K562 (cell line): ENCODE measurements around the gene AGO3. TPM values are rescaled to one million over a fixed set of nuclear protein-coding genes. Genes with fewer than 3 reads are reported as not detected.
A peak's percentile ranks its signal among the peaks of the same experiment; 100 is the strongest.

Experiments used
- ATAC-seq: fragments of 200-7000 bp; cut with Tn5 transposase; 3 replicates; pipeline ENCODE4 v1.9.1; 2020; ENCODE audit warnings: moderate library complexity
- BruUV-seq: library from RNA; stranded (reverse); fragments of 400-500 nt; replicated peaks from 2 replicates; lab custom pipeline; 2021; lab: Mats Ljungman, UMichigan
- CTCF ChIA-PET: fragments of 300-600 bp; formaldehyde crosslinking; extraction: SDS; loops from one replicate; lab custom pipeline; 2021; ENCODE audit warnings: low intra/inter-chr PET ratio; lab: Yijun Ruan, JAX
- POLR2A ChIA-PET: fragments of 300-600, 350-650 bp; sonication (Branson Sonifier 250); formaldehyde crosslinking; extraction: SDS; loops from one replicate; lab custom pipeline; 2021; ENCODE audit warnings: antibody characterized with exemption, inconsistent platforms; lab: Yijun Ruan, JAX
- DNase-seq, 4 experiments: peaks; one replicate each; pipeline versions ENCODE4 v3.0.0 to v3.0.0-alpha.2; 2011 to 2018; ENCODE audit warnings: low spot score in 3 of 4, mixed read lengths in 3 of 4; ENCODE audit errors: extremely low read depth in 1 of 4
- FAIRE-seq: peaks from 2 replicates; lab custom pipeline; 2011; peaks lifted over from hg19 to GRCh38; lab: Jason Lieb, UNC
- H2AFZ ChIP-seq: 2 replicates; pipeline ENCODE4 v1.6.0; 2011; ENCODE audit warnings: low read depth, low read length, control low read depth, inconsistent platforms
- H3K27ac ChIP-seq: fragments of 200-600 bp; 3 replicates; pipeline ENCODE4 v1.8.0; 2011; ENCODE audit warnings: low read depth, mild to moderate bottlenecking, control low read depth, inconsistent platforms, low read length, moderate library complexity, mixed read lengths; ENCODE audit errors: extremely low read depth
- H3K27me3 ChIP-seq, 2 experiments: fragments of 300-600 bp in 1 of 2; 2 replicates in 1 of 2; 3 replicates in 1 of 2; pipeline versions ENCODE4 v1.6.0 to v1.8.0; 2011; ENCODE audit warnings: inconsistent platforms in 2 of 2, low read length in 2 of 2, mild to moderate bottlenecking in 1 of 2, mixed read lengths in 1 of 2, moderate library complexity in 1 of 2; ENCODE audit not compliant: control insufficient read depth in 2 of 2, insufficient read depth in 2 of 2
- H3K36me3 ChIP-seq: fragments of 300-600 bp; 3 replicates; pipeline ENCODE4 v1.8.0; 2011; ENCODE audit warnings: mild to moderate bottlenecking, low read length, inconsistent platforms; ENCODE audit not compliant: control insufficient read depth, insufficient read depth
- H3K4me1 ChIP-seq, 2 experiments: fragments of 200-600 bp in 1 of 2; replicated peaks in 1 of 2; 2 replicates in 1 of 2; 3 replicates in 1 of 2; pipeline versions ENCODE4 v1.5.1 to v1.8.0; 2011; ENCODE audit warnings: inconsistent platforms in 2 of 2, low read length in 2 of 2, mild to moderate bottlenecking in 1 of 2, mixed read lengths in 1 of 2, moderate library complexity in 1 of 2; ENCODE audit not compliant: control insufficient read depth in 2 of 2, insufficient read depth in 2 of 2
- H3K4me2 ChIP-seq: 2 replicates; pipeline ENCODE4 v1.6.1; 2011; ENCODE audit warnings: low read length, control low read depth, inconsistent platforms, mixed read lengths; ENCODE audit not compliant: insufficient read depth
- H3K4me3 ChIP-seq: fragments of 200-600 bp; sonication (generic), shearing (Covaris generic); 2 replicates; pipeline ENCODE4 v1.5.1; 2016; ENCODE audit warnings: control low read depth, inconsistent platforms
- H3K79me2 ChIP-seq: fragments of 200-600 bp; 3 replicates; pipeline ENCODE4 v1.8.0; 2011; ENCODE audit warnings: low read length, inconsistent platforms; ENCODE audit not compliant: control insufficient read depth, insufficient read depth
- H3K9ac ChIP-seq, 2 experiments: 2 replicates each; pipeline versions ENCODE4 v1.6.0 to v1.6.1; 2011; ENCODE audit warnings: low read depth in 2 of 2, low read length in 2 of 2, control low read depth in 1 of 2, inconsistent platforms in 1 of 2, mild to moderate bottlenecking in 1 of 2, mixed read lengths in 1 of 2; ENCODE audit not compliant: insufficient read depth in 1 of 2
- H3K9me1 ChIP-seq: one replicate; pipeline ENCODE4 v1.6.0; 2011; ENCODE audit warnings: inconsistent platforms, mild to moderate bottlenecking, low read length, moderate library complexity; ENCODE audit not compliant: control insufficient read depth, insufficient read depth
- H3K9me3 ChIP-seq: replicated peaks from 2 replicates; pipeline ENCODE4 v1.5.1; 2011; ENCODE audit warnings: low read depth, low read length, inconsistent platforms; ENCODE audit not compliant: control insufficient read depth, insufficient read depth
- H4K20me1 ChIP-seq: replicated peaks from 2 replicates; pipeline ENCODE4 v1.6.1; 2011; ENCODE audit warnings: low read length, inconsistent platforms, mixed read lengths; ENCODE audit not compliant: control insufficient read depth, insufficient read depth
- CREBBP ChIP-seq: IDR thresholded peaks from one replicate; pipeline ENCODE4 v1.6.1; 2012; ENCODE audit warnings: low read depth, mild to moderate bottlenecking, control low read depth, inconsistent platforms, low read length
- DDX20 ChIP-seq: fragments of 450-650 bp; IDR thresholded peaks from 2 replicates; pipeline ENCODE4 v1.6.1; 2016; ENCODE audit warnings: missing genetic modification characterization, low read depth, mild to moderate bottlenecking, missing compliant biosample characterization, moderate library complexity
- HDGF ChIP-seq: fragments of 450-650 bp; IDR thresholded peaks from 2 replicates; pipeline ENCODE4 v1.6.1; 2016
- HLTF ChIP-seq: fragments of 450-650 bp; IDR thresholded peaks from 2 replicates; pipeline ENCODE4 v1.6.1; 2016
- HMG20A ChIP-seq: fragments of 450-650 bp; formaldehyde crosslinking; conservative IDR thresholded peaks from 2 replicates; pipeline ENCODE4 v1.4.0; 2020; ENCODE audit warnings: mild to moderate bottlenecking, mixed read lengths
- HMGXB4 ChIP-seq: sonication (generic); formaldehyde crosslinking; IDR thresholded peaks from 2 replicates; pipeline ENCODE4 v1.8.1; 2023; ENCODE audit warnings: mild to moderate bottlenecking, missing genetic modification reagents
- HNRNPH1 ChIP-seq: fragments of 200-400 bp; formaldehyde crosslinking; optimal IDR thresholded peaks from 2 replicates; pipeline ENCODE3; 2017; ENCODE audit warnings: low read depth, mild to moderate bottlenecking, low read length, moderate library complexity
- KDM5B ChIP-seq: fragments of 200-600 bp; sonication (generic); IDR thresholded peaks from 2 replicates; pipeline ENCODE4 v1.6.1; 2012; ENCODE audit warnings: low read depth, mild to moderate bottlenecking, moderate library complexity, low read length, control low read depth, inconsistent platforms; ENCODE audit not compliant: insufficient replicate concordance
- KHSRP ChIP-seq: fragments of 450-650 bp; IDR thresholded peaks from 2 replicates; pipeline ENCODE4 v1.6.1; 2017
- MTA1 ChIP-seq: fragments of 450-650 bp; IDR thresholded peaks from 2 replicates; pipeline ENCODE4 v1.6.1; 2017; ENCODE audit warnings: borderline replicate concordance
- MYNN ChIP-seq, 2 experiments: sonication (generic); formaldehyde crosslinking in 1 of 2; IDR thresholded peaks; 2 replicates each; pipeline versions ENCODE4 v1.5.0 to v1.6.1; 2016 to 2020; ENCODE audit warnings: antibody characterized with exemption in 1 of 2, missing genetic modification reagents in 1 of 2
- POLR2AphosphoS5 ChIP-seq: IDR thresholded peaks from 2 replicates; pipeline ENCODE4 v1.6.1; 2011; ENCODE audit warnings: mild to moderate bottlenecking, low read depth, low read length, moderate library complexity; ENCODE audit not compliant: control insufficient read depth, insufficient read depth
- RFX1 ChIP-seq: fragments of 450-650 bp; IDR thresholded peaks from 2 replicates; pipeline ENCODE4 v1.6.1; 2016; ENCODE audit warnings: mild to moderate bottlenecking, moderate library complexity
- TEAD1 ChIP-seq, 2 experiments: fragments of 450-650 bp in 1 of 2; sonication (generic) in 1 of 2; formaldehyde crosslinking; IDR thresholded peaks; 2 replicates each; pipeline versions ENCODE4 v1.4.0 to v1.8.0; 2020 to 2022; ENCODE audit warnings: mild to moderate bottlenecking in 2 of 2, missing genetic modification reagents in 1 of 2
- ZKSCAN3 ChIP-seq: fragments of 250-450 bp; sonication (Bioruptor Pico); IDR thresholded peaks from 2 replicates; pipeline ENCODE4 v1.4.0; 2020
- WGBS: fragments of 100-300 bp; shearing (Covaris generic); methylation state at CpG from one replicate; pipeline ENCODE4 v1.1.6; 2016; ENCODE audit warnings: low coverage, mixed read lengths; ENCODE audit not compliant: insufficient coverage; ENCODE audit errors: missing lambda C conversion rate; 5-methylcytosine and 5-hydroxymethylcytosine counted together
- in situ Hi-C: fragments of 300-500 bp; cut with MboI; formaldehyde crosslinking; loops from 4 replicates; pipeline ENCODE4 v1.15.0; 2018; ENCODE audit warnings: inconsistent platforms, mixed read lengths
- intact Hi-C: fragments of 100-400 bp; cut with micrococcal nuclease; formaldehyde crosslinking; loops from 2 replicates; pipeline ENCODE4 v1.14.2; 2022
- polyA plus RNA-seq, 8 experiments: library from polyadenylated mRNA; depleted of rRNA in 4 of 8; stranded (reverse) in 5 of 8; unstranded in 3 of 8; fragments of >200 nt; fragmentation: Nextera tagmentation in 2 of 8; fragmentation: Illumina TruSeq in 1 of 8; extraction: Ambion mirVana in 2 of 8; extraction: Trizol in 1 of 8; gene quantifications; 2 replicates each; pipeline versions ENCODE4 v1.2.1 to v1.2.3, GENCODE V29; 2011 to 2014; ENCODE audit warnings: inconsistent platforms in 1 of 8, missing spikeins in 1 of 8
- total RNA-seq, 7 experiments: library from RNA; depleted of rRNA in 6 of 7; stranded (reverse); fragments of >200 nt in 6 of 7; fragmentation: Illumina TruSeq in 2 of 7; extraction: Trizol in 2 of 7; gene quantifications; 2 replicates each; pipeline versions ENCODE4 v1.2.1 to v1.2.3, GENCODE V29; 2011 to 2021; ENCODE audit warnings: low replicate concordance in 1 of 7

The AGO3 gene
- total and polyA plus RNA-seq, 9 of the 15 experiments (the other 6 are each of a cell fraction or from before 2014, with no cell fraction given) = 4.5 to 41.5 (median 22.7) TPM

- POLR2A ChIA-PET = interaction anchor here (1.0 to 3.9 kb wide), 4 partner anchors 8 to 15 kb away, joined by 3 to 22 read pairs (median 6); partner anchors contain the start of gene AGO3
- Histone ChIP-seq H2AFZ (no peak overlapping the region), H3K9me3 (no peaks in the 10 kb centered on the region), H3K4me1 (peaks cover 0 to 11% of the 10 kb centered on the region in 2 experiments; a peak in 3 of 5 replicates)
- 92% methylated on average over 1 of the region's 1 CpG for WGBS
- no peak for TF ChIP-seq HNRNPH1
- TF ChIP-seq HDGF = no peak
- no peak for TF ChIP-seq ZKSCAN3 (CRISPR knock-in tag)
- no peak for TF ChIP-seq CREBBP
- TF ChIP-seq, all 486 proteins: peak for 0
- no peak for FAIRE-seq
- intact Hi-C loops = no loop called here
- DNase-seq = no peak
- no peak for ATAC-seq
- Histone ChIP-seq H3K9me1 (no peaks in the 10 kb centered on the region), H4K20me1 (0 out of 2 replicates have a peak, but pooled peaks cover 4% of the 10 kb centered on the region), H3K4me2 (no peak overlapping the region), H3K27ac (no peak overlapping the region), H3K79me2 (no peaks in the 10 kb centered on the region), H3K27me3 (no peaks in the 10 kb centered on the region), H3K9ac (no peak overlapping the region), H3K4me3 (no peak overlapping the region), H3K36me3 (peaks cover 90% of the 10 kb centered on the region)
- CTCF ChIA-PET = no interaction called here
- no TSS peak for BruUV-seq
- in situ Hi-C loops = no loop called here
These were observed 16.2 kb upstream of the AGO3 start for GRCh38 chr1:35914717-35915116.

GRCh38 chr1:35915693-35916092, 15.2 kb upstream of the AGO3 start:
- Histone ChIP-seq H3K36me3 (peaks cover 90% of the 10 kb centered on the region), H3K4me3 (no peak overlapping the region), H4K20me1 (0 out of 2 replicates have a peak, but pooled peaks cover 4% of the 10 kb centered on the region), H3K9ac (no peak overlapping the region), H3K27ac (no peak overlapping the region), H3K9me3 (no peaks in the 10 kb centered on the region), H3K79me2 (no peaks in the 10 kb centered on the region), H3K9me1 (no peaks in the 10 kb centered on the region), H3K4me1 (peaks cover 0 to 11% of the 10 kb centered on the region in 2 experiments; a peak in 3 of 5 replicates), H3K4me2 (no peak overlapping the region), H3K27me3 (no peaks in the 10 kb centered on the region), H2AFZ (no peak overlapping the region)
- FAIRE-seq = no peak
- no peak for ATAC-seq
- BruUV-seq = no TSS peak
- POLR2A ChIA-PET = interaction anchor here (1.6 to 3.9 kb wide), 4 partner anchors 10 to 19 kb away, joined by 6 to 22 read pairs (median 7); partner anchors contain the start of gene AGO3
- WGBS = 58% methylated on average over 2 of the region's 2 CpGs
- CTCF ChIA-PET = no interaction called here
- intact Hi-C loops (no loop called here), in situ Hi-C loops (no loop called here)
- DNase-seq = no peak
- TF ChIP-seq RFX1 (peak; percentile 17; the same call in 1 of the 2 replicates), MYNN (IDR thresholded peaks at IDR 0.05) (no peak), MYNN (CRISPR knock-in tag; IDR thresholded peaks at IDR 0.05) (no peak), TEAD1 (CRISPR knock-in tag; IDR thresholded peaks at IDR 0.05) (no peak), DDX20 (tag) (no peak), MTA1 (no peak), POLR2AphosphoS5 (no peak), HMGXB4 (CRISPR knock-in tag) (no peak), HLTF (no peak), KDM5B (no peak), KHSRP (no peak), HMG20A (CRISPR knock-in tag) (no peak)
